Measurements from ENCODE around the gene ZNF407. TPM values are rescaled to one million over a fixed set of nuclear protein-coding genes. Genes with fewer than 3 reads are reported as not detected.

The ZNF407 gene
- total RNA-seq, 1 donor: 16.6 TPM

DNA sequence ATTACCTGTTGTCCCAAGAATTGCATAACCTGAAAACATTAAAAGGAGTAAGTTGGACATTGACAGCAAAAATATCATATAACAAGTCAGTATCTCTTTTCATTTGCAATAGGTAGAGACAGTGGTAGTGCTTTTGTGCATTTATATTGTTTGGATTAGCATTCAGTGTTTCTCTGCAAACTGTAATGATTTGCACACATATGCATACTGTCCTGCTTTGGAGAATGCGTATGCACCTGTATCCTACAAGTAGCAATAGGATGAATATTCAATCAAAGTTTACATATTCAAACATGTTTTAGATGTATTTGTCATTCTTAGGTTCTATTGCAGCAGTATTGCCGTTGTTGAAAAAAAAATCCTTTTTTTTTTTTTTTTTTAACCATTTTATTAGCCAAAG, 201.9 kb downstream of the ZNF407 start:
- Histone ChIP-seq H4K20me1 (ENCODE audit: insufficient read depth, low read length) (no peaks in the 10 kb centered on the region), H2AFZ (ENCODE audit: low read length) (no peak overlapping the region), H3K36me3 (ENCODE audit: insufficient read depth, low read length) (no peaks in the 10 kb centered on the region), H3K27me3 (ENCODE audit: insufficient read depth, low read length) (no peaks in the 10 kb centered on the region), H3K27ac (ENCODE audit: low read depth, low read length) (no peak overlapping the region), H3K4me3 (ENCODE audit: insufficient read depth, low read length) (no peak overlapping the region), H3K4me1 (ENCODE audit: insufficient read depth, low read length) (peaks cover 17% of the 10 kb centered on the region), H3K4me2 (ENCODE audit: insufficient read depth, low read length) (no peak overlapping the region), H3K79me2 (ENCODE audit: insufficient read depth, low read length) (no peaks in the 10 kb centered on the region), H3K9me3 (ENCODE audit: low read depth, low read length) (no peaks in the 10 kb centered on the region)
- DNase-seq (ENCODE audit: insufficient read length, low spot score, missing footprints): no peak
- TF ChIP-seq, protein P1, sequence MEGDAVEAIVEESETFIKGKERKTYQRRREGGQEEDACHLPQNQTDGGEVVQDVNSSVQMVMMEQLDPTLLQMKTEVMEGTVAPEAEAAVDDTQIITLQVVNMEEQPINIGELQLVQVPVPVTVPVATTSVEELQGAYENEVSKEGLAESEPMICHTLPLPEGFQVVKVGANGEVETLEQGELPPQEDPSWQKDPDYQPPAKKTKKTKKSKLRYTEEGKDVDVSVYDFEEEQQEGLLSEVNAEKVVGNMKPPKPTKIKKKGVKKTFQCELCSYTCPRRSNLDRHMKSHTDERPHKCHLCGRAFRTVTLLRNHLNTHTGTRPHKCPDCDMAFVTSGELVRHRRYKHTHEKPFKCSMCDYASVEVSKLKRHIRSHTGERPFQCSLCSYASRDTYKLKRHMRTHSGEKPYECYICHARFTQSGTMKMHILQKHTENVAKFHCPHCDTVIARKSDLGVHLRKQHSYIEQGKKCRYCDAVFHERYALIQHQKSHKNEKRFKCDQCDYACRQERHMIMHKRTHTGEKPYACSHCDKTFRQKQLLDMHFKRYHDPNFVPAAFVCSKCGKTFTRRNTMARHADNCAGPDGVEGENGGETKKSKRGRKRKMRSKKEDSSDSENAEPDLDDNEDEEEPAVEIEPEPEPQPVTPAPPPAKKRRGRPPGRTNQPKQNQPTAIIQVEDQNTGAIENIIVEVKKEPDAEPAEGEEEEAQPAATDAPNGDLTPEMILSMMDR (IDR thresholded peaks at IDR 0.05; ENCODE audit: extremely low read depth, low read depth, low read length): no peak

DNA sequence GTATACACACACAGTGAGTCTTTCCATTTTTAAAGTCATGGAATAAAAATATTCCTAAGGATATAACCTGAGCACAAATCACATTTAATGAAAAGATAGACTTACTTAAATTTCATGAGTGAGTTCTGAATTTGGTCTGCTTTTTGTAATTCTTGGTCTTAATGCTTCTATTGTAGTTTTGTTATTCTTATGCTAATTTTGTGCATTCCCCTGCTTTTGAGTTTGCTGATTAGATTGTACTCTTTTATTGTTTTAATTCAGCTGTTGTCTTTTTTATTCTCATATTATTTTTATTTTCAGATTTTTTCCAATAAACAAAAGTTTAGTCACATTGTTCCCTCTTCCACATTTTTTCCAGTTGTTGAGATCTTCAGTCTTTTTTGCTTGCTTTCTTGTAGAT, 202.4 kb downstream of the ZNF407 start:
- H3K27me3 ChIP-seq (ENCODE audit: insufficient read depth, low read length): no peaks in the 10 kb centered on the region
- peaks cover 17% of the 10 kb centered on the region for H3K4me1 ChIP-seq (ENCODE audit: insufficient read depth, low read length)
- no peaks in the 10 kb centered on the region for H3K9me3 ChIP-seq (ENCODE audit: low read depth, low read length)
- no peak for DNase-seq (ENCODE audit: insufficient read length, low spot score, missing footprints)
- no peak overlapping the region for H3K4me2 ChIP-seq (ENCODE audit: insufficient read depth, low read length)
- H3K79me2 ChIP-seq (ENCODE audit: insufficient read depth, low read length): no peaks in the 10 kb centered on the region
- no peak overlapping the region for H2AFZ ChIP-seq (ENCODE audit: low read length)
- no peaks in the 10 kb centered on the region for H4K20me1 ChIP-seq (ENCODE audit: insufficient read depth, low read length)
- TF ChIP-seq, protein P1 (IDR thresholded peaks at IDR 0.05; ENCODE audit: extremely low read depth, low read depth, low read length): no peak
- H3K4me3 ChIP-seq (ENCODE audit: insufficient read depth, low read length): no peak overlapping the region
- H3K27ac ChIP-seq (ENCODE audit: low read depth, low read length): no peak overlapping the region
- H3K36me3 ChIP-seq (ENCODE audit: insufficient read depth, low read length): no peaks in the 10 kb centered on the region

DNA sequence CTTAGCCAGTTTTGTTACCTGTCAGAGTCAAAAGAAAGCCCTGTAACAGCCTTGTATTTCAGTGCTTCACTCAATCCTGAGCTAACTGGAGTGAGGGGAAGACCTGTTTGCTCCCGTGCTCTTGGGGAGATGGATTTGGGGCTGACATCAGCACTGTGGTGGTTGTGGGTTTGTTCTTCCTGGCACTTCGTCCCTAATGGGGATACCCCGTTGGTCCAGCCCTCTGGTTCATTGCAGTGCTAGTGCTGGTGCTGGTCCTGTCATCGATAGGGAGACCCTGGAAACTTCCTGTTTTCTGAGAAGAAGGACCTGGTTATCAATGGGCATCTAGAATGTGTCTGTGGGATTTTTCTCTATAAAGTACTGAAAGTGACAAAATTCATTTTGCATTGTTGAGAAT, 205.4 kb downstream of the ZNF407 start:
- DNase-seq (ENCODE audit: insufficient read length, low spot score, missing footprints): no peak
- Histone ChIP-seq H3K9me3 (ENCODE audit: low read depth, low read length) (no peaks in the 10 kb centered on the region), H3K27ac (ENCODE audit: low read depth, low read length) (no peak overlapping the region), H4K20me1 (ENCODE audit: insufficient read depth, low read length) (no peaks in the 10 kb centered on the region), H3K4me2 (ENCODE audit: insufficient read depth, low read length) (no peak overlapping the region), H3K36me3 (ENCODE audit: insufficient read depth, low read length) (no peaks in the 10 kb centered on the region), H2AFZ (ENCODE audit: low read length) (no peak overlapping the region), H3K4me1 (ENCODE audit: insufficient read depth, low read length) (peaks cover 15% of the 10 kb centered on the region), H3K4me3 (ENCODE audit: insufficient read depth, low read length) (no peak overlapping the region), H3K79me2 (ENCODE audit: insufficient read depth, low read length) (no peaks in the 10 kb centered on the region), H3K27me3 (ENCODE audit: insufficient read depth, low read length) (no peaks in the 10 kb centered on the region)
- TF ChIP-seq, protein P1 (IDR thresholded peaks at IDR 0.05; ENCODE audit: extremely low read depth, low read depth, low read length): no peak

DNA sequence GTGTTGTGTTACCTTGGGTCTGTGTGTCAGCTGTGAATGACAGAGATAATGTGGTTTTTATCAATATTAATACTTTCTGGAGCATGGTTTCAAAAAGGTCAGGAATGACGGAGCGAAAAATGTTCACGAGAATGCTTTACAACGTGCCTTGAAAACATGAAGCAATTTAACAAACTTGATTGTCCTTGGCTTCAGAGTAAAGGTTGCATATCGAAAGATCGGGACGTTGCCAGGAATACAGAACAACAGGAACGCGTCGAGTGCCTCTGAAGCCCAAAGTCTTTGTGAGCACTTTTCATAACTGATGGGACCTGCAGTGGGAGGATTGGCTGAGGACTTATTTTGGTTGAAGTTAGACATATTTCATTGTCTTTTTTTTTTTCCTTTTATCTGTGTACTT, 206.1 kb downstream of the ZNF407 start:
- TF ChIP-seq, protein P1 (IDR thresholded peaks at IDR 0.05; ENCODE audit: extremely low read depth, low read depth, low read length): no peak
- H3K4me3 ChIP-seq (ENCODE audit: insufficient read depth, low read length): no peak overlapping the region
- no peaks in the 10 kb centered on the region for H4K20me1 ChIP-seq (ENCODE audit: insufficient read depth, low read length)
- no peak overlapping the region for H3K27ac ChIP-seq (ENCODE audit: low read depth, low read length)
- H3K4me1 ChIP-seq (ENCODE audit: insufficient read depth, low read length): peaks cover 15% of the 10 kb centered on the region
- no peak overlapping the region for H2AFZ ChIP-seq (ENCODE audit: low read length)
- no peaks in the 10 kb centered on the region for H3K27me3 ChIP-seq (ENCODE audit: insufficient read depth, low read length)
- H3K9me3 ChIP-seq (ENCODE audit: low read depth, low read length): no peaks in the 10 kb centered on the region
- DNase-seq (ENCODE audit: insufficient read length, low spot score, missing footprints): no peak
- H3K4me2 ChIP-seq (ENCODE audit: insufficient read depth, low read length): no peak overlapping the region
- H3K79me2 ChIP-seq (ENCODE audit: insufficient read depth, low read length): no peaks in the 10 kb centered on the region
- no peaks in the 10 kb centered on the region for H3K36me3 ChIP-seq (ENCODE audit: insufficient read depth, low read length)

All from osteoblast (primary cell).